ENCODE measurements around the gene ME3. TPM values are rescaled to one million over a fixed set of nuclear protein-coding genes. Genes with fewer than 3 reads are reported as not detected.
A peak's percentile ranks its signal among the peaks of the same experiment; 100 is the strongest.

The ME3 gene
- total and polyA plus RNA-seq, 2 experiments from 2014 or later: 3.5 to 17.2 TPM

DNA sequence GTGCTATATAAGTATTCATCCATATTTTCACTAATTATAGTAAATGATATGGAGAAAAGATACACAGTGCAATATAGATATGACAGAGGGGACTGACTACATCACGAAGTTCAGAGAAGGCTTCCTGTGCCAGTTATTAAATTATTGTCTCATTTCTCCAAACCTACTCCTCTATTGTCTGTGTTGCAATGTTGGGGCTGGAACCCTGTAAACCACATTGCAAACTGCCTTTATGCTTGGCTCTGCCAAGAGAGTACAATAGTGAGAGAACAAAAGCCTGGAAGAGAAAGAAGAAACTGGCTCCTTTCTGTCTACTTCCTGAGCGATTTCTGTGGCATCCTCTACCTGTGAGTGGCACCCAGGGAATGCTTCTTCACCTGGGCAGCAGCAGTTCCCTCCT lies 46.4 kb downstream of the ME3 start:
- H3K4me3 ChIP-seq: no peak overlapping the region
- no peaks in the 10 kb centered on the region for H3K36me3 ChIP-seq
- H3K4me1 ChIP-seq (ENCODE audit: low read depth): peaks cover 28% of the 10 kb centered on the region
- H3K9me3 ChIP-seq (ENCODE audit: low read depth): no peaks in the 10 kb centered on the region
- DNase-seq (ENCODE audit: low read depth in 1 of 2, low spot score in 1 of 2): peak in 1 of 2 donors; percentile 48
- no peak overlapping the region for H3K27ac ChIP-seq
- TF ChIP-seq, protein P1, sequence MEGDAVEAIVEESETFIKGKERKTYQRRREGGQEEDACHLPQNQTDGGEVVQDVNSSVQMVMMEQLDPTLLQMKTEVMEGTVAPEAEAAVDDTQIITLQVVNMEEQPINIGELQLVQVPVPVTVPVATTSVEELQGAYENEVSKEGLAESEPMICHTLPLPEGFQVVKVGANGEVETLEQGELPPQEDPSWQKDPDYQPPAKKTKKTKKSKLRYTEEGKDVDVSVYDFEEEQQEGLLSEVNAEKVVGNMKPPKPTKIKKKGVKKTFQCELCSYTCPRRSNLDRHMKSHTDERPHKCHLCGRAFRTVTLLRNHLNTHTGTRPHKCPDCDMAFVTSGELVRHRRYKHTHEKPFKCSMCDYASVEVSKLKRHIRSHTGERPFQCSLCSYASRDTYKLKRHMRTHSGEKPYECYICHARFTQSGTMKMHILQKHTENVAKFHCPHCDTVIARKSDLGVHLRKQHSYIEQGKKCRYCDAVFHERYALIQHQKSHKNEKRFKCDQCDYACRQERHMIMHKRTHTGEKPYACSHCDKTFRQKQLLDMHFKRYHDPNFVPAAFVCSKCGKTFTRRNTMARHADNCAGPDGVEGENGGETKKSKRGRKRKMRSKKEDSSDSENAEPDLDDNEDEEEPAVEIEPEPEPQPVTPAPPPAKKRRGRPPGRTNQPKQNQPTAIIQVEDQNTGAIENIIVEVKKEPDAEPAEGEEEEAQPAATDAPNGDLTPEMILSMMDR (IDR thresholded peaks at IDR 0.05; ENCODE audit: low read depth, low read length): no peak
- H3K27me3 ChIP-seq: no peaks in the 10 kb centered on the region

DNA sequence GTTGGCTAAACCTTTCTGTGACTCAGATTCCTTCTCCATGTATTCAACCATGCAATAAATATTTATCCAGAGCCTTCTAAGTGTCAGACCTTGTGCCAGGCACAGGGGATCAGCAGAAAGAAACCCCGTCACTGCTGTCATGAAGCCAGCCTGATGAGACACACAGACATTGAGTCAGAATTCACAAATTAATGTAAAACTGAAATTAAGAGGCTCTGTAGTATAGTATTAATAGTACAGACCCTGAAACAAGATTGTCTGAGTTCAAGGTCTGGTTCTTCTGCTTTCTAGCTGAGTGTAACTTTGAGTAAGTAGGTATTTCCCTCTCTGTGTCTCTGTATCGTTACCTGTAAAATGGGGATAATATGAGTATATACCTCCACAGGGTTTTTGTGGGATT lies 46.9 kb downstream of the ME3 start:
- Histone ChIP-seq H3K9me3 (ENCODE audit: low read depth) (no peaks in the 10 kb centered on the region), H3K27ac (no peak overlapping the region), H3K36me3 (no peaks in the 10 kb centered on the region), H3K4me1 (ENCODE audit: low read depth) (peaks cover 28% of the 10 kb centered on the region), H3K27me3 (no peaks in the 10 kb centered on the region), H3K4me3 (no peak overlapping the region)
- DNase-seq (ENCODE audit: low read depth in 1 of 2, low spot score in 1 of 2): no peak
- TF ChIP-seq, protein P1 (IDR thresholded peaks at IDR 0.05; ENCODE audit: low read depth, low read length): no peak

DNA sequence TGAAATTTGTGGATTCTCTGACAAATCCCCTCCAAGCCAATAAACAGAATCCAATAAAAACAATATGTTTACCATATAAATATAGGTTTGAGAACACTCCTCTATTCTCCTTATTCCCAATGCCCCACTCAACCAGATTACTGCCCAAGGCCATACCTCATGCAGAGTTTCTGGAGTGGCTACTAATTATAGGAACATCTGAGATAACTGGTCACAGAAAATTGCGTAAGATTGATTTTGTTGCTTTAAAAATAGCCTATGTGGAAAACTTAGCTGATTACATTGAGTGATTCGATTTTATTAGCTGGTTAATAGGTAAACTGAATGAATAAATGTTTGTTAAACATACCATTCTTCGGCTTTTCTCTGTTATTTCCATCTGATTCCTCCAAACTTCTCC lies 48.0 kb downstream of the ME3 start:
- Histone ChIP-seq H3K27me3 (no peaks in the 10 kb centered on the region), H3K36me3 (no peaks in the 10 kb centered on the region), H3K4me1 (ENCODE audit: low read depth) (peaks cover 22% of the 10 kb centered on the region), H3K27ac (no peak overlapping the region), H3K4me3 (no peak overlapping the region), H3K9me3 (ENCODE audit: low read depth) (no peaks in the 10 kb centered on the region)
- TF ChIP-seq, protein P1 (IDR thresholded peaks at IDR 0.05; ENCODE audit: low read depth, low read length): no peak
- no peak for DNase-seq (ENCODE audit: low read depth in 1 of 2, low spot score in 1 of 2)

DNA sequence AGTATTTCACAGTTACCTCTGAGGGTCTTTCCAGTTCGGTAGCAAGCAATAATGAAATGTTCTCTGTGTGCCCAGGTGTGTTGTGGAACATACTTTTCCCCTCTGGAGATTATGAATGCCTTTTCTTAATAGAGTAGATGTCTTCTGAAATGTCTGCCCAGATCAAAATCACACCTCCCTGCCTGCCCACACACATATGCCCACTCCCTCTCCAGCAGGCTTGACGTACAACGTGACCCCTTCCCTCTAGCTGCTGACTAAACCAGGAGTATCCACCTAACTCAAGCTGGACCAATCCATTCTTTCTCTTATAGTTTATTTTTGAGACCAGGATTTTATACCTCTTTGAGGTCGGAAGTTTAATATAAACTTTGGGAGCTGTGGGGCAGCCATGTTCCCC lies 48.7 kb downstream of the ME3 start:
- Histone ChIP-seq H3K4me1 (ENCODE audit: low read depth) (peaks cover 22% of the 10 kb centered on the region), H3K27ac (no peak overlapping the region), H3K9me3 (ENCODE audit: low read depth) (no peaks in the 10 kb centered on the region), H3K4me3 (no peak overlapping the region), H3K27me3 (no peaks in the 10 kb centered on the region), H3K36me3 (no peaks in the 10 kb centered on the region)
- DNase-seq (ENCODE audit: low read depth in 1 of 2, low spot score in 1 of 2): no peak
- TF ChIP-seq, protein P1 (IDR thresholded peaks at IDR 0.05; ENCODE audit: low read depth, low read length): no peak

DNA sequence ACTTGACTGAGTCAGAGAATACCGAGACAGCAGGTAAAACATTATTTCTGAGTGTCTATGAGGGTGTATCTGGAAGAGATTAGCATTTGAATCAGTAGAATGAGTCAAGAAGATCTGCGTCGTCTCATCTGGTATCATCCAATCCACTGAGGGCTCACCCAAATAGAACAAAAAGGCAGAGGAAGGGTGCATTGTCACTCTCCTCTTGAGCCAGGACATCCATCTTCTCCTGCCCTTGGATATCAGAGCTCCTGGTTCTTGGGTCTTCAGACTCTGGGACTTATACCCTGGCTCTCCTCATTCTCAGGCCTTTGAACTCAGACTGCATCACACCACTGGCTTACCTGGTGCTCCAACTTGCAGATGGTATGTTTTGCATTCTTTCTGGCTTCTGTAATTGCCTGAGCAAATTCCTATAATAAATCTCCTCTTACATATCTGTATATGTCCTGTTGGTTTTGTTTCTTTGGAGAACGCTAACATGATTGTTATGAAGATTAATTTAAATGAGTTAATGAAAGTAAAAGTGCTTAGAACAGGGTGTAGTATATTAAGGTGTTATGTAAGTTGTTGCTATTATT lies 49.3 kb downstream of the ME3 start:
- Histone ChIP-seq H3K4me3 (no peak overlapping the region), H3K36me3 (no peaks in the 10 kb centered on the region), H3K9me3 (ENCODE audit: low read depth) (no peaks in the 10 kb centered on the region), H3K27me3 (no peaks in the 10 kb centered on the region), H3K27ac (no peak overlapping the region), H3K4me1 (ENCODE audit: low read depth) (peaks cover 22% of the 10 kb centered on the region)
- DNase-seq (ENCODE audit: low read depth in 1 of 2, low spot score in 1 of 2): no peak
- TF ChIP-seq, protein P1 (IDR thresholded peaks at IDR 0.05; ENCODE audit: low read depth, low read length): no peak

All from cardiac muscle cell (in vitro differentiated cells and primary cell).